ENCODE measurements around the gene ST8SIA1. TPM values are rescaled to one million over a fixed set of nuclear protein-coding genes. Genes with fewer than 3 reads are reported as not detected.

Gene ST8SIA1
- total and polyA plus RNA-seq, 2 donors (not counting 1 experiment from before 2014, with no cell fraction given) = 0.45 to 23.9 TPM

DNA sequence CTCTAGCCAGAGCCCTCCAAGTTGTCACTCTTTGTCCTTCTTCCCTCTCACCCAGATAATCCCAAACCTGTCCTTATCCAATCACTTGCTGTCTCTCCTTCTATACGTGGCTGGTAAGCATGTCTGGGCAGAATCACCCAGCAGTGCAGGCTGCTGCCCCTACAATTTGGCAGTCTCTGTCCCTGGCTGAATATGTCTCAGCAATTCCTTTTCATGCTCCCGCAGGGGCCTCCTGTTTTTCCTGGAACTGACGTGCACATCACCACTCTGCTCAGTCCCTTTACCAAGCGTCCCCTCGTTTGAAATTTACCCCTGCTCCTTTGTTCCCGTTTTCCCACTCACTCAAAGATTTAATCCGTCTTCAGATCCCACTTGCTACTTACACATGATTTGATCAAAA lies 80.0 kb downstream of the ST8SIA1 start:
- DNase-seq (ENCODE audit: low read depth in 2 of 2) = no peak
- no peaks in the 10 kb centered on the region for H3K4me1 ChIP-seq (ENCODE audit: control insufficient read depth, extremely low read depth, insufficient read depth, low read length)
- no peaks in the 10 kb centered on the region for H3K36me3 ChIP-seq (ENCODE audit: control insufficient read depth, insufficient read depth, low read length)
- no peaks in the 10 kb centered on the region for H3K9me3 ChIP-seq (ENCODE audit: control insufficient read depth, insufficient read depth, low read depth, low read length)
- no peaks in the 10 kb centered on the region for H4K20me1 ChIP-seq (ENCODE audit: control insufficient read depth, extremely low read depth, insufficient read depth, low read length)
- H3K79me2 ChIP-seq (ENCODE audit: control insufficient read depth, insufficient read depth, low read length) = no peaks in the 10 kb centered on the region
- H3K4me2 ChIP-seq (ENCODE audit: extremely low read depth, insufficient read depth, low read length) = no peak overlapping the region
- H3K9ac ChIP-seq (ENCODE audit: insufficient read depth, low read length) = no peak overlapping the region
- no peak overlapping the region for H3K4me3 ChIP-seq (replicated peaks in 1 of 4; ENCODE audit: control extremely low read depth in 1 of 4, insufficient read depth in 1 of 4, low read depth in 3 of 4, low read length in 4 of 4)
- H3K27me3 ChIP-seq (ENCODE audit: control insufficient read depth, insufficient read depth, low read length) = no peaks in the 10 kb centered on the region
- no peak overlapping the region for H2AFZ ChIP-seq (ENCODE audit: low read length)
- no peak overlapping the region for H3K27ac ChIP-seq (ENCODE audit: insufficient read depth, low read length)
- TF ChIP-seq CTCF (conservative IDR thresholded peaks at IDR 0.05 in 1 of 2, IDR thresholded peaks at IDR 0.05 in 1 of 2; ENCODE audit: low read depth in 1 of 2, low read length in 2 of 2) (no peak), EZH2 (IDR thresholded peaks at IDR 0.05; ENCODE audit: low read length, missing control alignments) (no peak)

DNA sequence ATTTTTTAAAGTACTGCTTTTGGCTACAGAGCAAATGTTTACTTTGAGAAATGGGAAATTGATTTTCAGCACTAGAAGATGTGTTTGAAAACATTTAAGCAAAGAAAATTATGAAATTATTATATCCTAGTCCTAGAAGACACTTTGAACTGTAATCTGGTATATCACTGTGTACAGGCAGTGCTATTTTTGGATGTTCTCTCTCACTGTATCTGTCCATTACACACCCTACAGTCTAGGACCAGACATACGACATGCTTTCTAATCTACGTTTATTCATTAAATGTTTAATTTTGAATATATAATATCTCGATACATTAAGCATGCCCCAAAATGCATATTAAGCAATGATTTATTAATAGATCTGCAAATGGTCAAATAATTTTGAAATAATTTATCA lies 82.5 kb downstream of the ST8SIA1 start:
- H3K27me3 ChIP-seq (ENCODE audit: control insufficient read depth, insufficient read depth, low read length) = no peaks in the 10 kb centered on the region
- H3K4me3 ChIP-seq (replicated peaks in 1 of 4; ENCODE audit: control extremely low read depth in 1 of 4, insufficient read depth in 1 of 4, low read depth in 3 of 4, low read length in 4 of 4) = no peak overlapping the region
- H4K20me1 ChIP-seq (ENCODE audit: control insufficient read depth, extremely low read depth, insufficient read depth, low read length) = no peaks in the 10 kb centered on the region
- H3K36me3 ChIP-seq (ENCODE audit: control insufficient read depth, insufficient read depth, low read length) = no peaks in the 10 kb centered on the region
- TF ChIP-seq CTCF (conservative IDR thresholded peaks at IDR 0.05 in 1 of 2, IDR thresholded peaks at IDR 0.05 in 1 of 2; ENCODE audit: low read depth in 1 of 2, low read length in 2 of 2) (no peak), EZH2 (IDR thresholded peaks at IDR 0.05; ENCODE audit: low read length, missing control alignments) (no peak)
- H3K27ac ChIP-seq (ENCODE audit: insufficient read depth, low read length) = no peak overlapping the region
- DNase-seq (ENCODE audit: low read depth in 2 of 2) = no peak
- no peak overlapping the region for H3K4me2 ChIP-seq (ENCODE audit: extremely low read depth, insufficient read depth, low read length)
- no peak overlapping the region for H2AFZ ChIP-seq (ENCODE audit: low read length)
- H3K79me2 ChIP-seq (ENCODE audit: control insufficient read depth, insufficient read depth, low read length) = no peaks in the 10 kb centered on the region
- H3K9me3 ChIP-seq (ENCODE audit: control insufficient read depth, insufficient read depth, low read depth, low read length) = no peaks in the 10 kb centered on the region
- H3K4me1 ChIP-seq (ENCODE audit: control insufficient read depth, extremely low read depth, insufficient read depth, low read length) = no peaks in the 10 kb centered on the region
- H3K9ac ChIP-seq (ENCODE audit: insufficient read depth, low read length) = no peak overlapping the region

DNA sequence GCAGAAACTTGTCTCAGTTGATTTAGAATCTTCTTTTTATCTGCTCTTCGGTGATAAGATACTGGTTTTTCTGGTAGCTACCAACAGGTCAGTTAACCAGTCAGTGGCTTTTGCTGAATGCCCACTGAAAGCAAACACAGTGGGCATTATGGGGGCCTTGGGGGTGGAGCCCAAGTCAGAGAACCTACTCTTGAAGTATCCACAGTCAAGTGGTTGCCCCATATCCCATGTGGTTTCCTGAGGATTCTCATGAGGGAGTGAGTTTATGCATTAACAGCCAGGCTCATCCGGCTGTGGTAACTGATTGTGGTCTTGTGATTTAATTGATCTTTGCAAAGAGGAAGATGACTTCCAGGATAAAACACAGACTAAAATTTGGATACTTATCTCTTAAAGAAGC lies 83.7 kb downstream of the ST8SIA1 start:
- Histone ChIP-seq H3K9me3 (ENCODE audit: control insufficient read depth, insufficient read depth, low read depth, low read length) (no peaks in the 10 kb centered on the region), H3K4me2 (ENCODE audit: extremely low read depth, insufficient read depth, low read length) (no peak overlapping the region), H3K9ac (ENCODE audit: insufficient read depth, low read length) (no peak overlapping the region), H3K79me2 (ENCODE audit: control insufficient read depth, insufficient read depth, low read length) (no peaks in the 10 kb centered on the region), H4K20me1 (ENCODE audit: control insufficient read depth, extremely low read depth, insufficient read depth, low read length) (no peaks in the 10 kb centered on the region), H3K4me1 (ENCODE audit: control insufficient read depth, extremely low read depth, insufficient read depth, low read length) (no peaks in the 10 kb centered on the region), H3K4me3 (replicated peaks in 1 of 4; ENCODE audit: control extremely low read depth in 1 of 4, insufficient read depth in 1 of 4, low read depth in 3 of 4, low read length in 4 of 4) (no peak overlapping the region), H3K36me3 (ENCODE audit: control insufficient read depth, insufficient read depth, low read length) (no peaks in the 10 kb centered on the region), H3K27ac (ENCODE audit: insufficient read depth, low read length) (no peak overlapping the region), H3K27me3 (ENCODE audit: control insufficient read depth, insufficient read depth, low read length) (no peaks in the 10 kb centered on the region), H2AFZ (ENCODE audit: low read length) (no peak overlapping the region)
- DNase-seq (ENCODE audit: low read depth in 2 of 2) = no peak
- TF ChIP-seq CTCF (conservative IDR thresholded peaks at IDR 0.05 in 1 of 2, IDR thresholded peaks at IDR 0.05 in 1 of 2; ENCODE audit: low read depth in 1 of 2, low read length in 2 of 2) (no peak), EZH2 (IDR thresholded peaks at IDR 0.05; ENCODE audit: low read length, missing control alignments) (no peak)

Measured in fibroblast of lung (primary cell).